GM18861 (cell line): ENCODE results near the gene TBC1D22A.

Source experiments
- ATAC-seq: cut with Tn5 transposase; IDR thresholded peaks from one replicate; pipeline ENCODE4 v1.9.1; 2021; ENCODE audit not compliant: unreplicated experiment

The TBC1D22A gene

DNA sequence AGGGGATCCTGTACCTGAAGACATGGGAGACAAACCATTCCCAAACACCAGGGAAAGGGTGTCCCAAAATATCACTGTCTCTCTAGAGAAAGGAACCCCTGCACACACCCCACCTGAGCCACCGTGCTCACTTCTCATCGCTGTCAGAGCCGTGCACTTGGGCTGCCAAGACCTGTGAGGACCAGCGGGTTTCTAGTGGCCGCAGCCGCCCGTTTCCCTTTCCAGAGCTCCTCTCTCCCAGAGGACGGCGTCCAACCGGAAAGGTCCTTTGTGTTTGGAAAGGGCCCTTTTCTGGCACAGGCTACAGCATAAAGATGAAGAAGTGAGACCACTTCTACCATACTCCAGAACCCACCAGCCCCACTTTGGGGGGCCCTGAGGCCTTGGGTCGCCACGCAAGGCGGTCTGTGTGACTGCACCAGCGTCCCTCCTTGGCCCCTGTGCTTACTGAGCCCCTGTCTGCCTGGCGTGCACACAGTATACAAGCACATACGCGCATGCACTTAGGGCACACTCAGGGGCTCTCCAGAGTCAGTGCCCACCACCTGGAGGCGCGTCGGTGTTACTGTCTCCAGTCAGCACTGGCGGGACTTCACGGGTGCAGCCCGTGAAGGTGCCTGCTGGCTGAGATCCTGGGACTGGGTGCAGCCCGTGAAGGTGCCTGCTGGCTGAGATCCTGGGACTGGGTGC lies 381.8 kb downstream of the TBC1D22A start:
- ATAC-seq, result no peak

DNA sequence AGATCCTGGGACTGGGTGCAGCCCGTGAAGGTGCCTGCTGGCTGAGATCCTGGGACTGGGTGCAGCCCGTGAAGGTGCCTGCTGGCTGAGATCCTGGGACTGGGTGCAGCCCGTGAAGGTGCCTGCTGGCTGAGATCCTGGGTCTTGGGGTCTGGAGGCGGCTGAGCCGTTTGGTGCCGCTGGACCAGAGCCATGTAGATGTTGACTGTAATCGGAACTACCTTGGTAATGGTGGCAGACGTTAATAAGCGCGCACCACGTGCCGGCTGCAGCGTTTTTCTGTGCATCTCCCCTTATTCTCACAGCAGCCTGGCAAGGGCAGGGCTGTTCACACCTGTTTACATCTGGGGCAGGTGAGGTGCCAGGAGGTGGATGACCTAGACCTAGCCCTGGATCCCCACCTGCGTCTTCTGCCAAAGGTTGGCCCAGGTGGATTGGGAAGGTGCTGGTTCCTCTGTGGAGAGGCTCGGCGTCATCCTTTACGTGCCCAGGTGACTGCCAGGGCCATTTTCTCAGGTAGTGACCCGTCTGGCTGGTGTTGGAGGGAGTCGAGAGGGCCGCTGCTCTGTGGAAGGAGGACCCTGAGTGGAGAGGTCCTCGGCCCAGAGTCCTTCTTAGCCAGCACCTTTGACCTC lies 382.5 kb downstream of the TBC1D22A start:
- no peak for ATAC-seq

DNA sequence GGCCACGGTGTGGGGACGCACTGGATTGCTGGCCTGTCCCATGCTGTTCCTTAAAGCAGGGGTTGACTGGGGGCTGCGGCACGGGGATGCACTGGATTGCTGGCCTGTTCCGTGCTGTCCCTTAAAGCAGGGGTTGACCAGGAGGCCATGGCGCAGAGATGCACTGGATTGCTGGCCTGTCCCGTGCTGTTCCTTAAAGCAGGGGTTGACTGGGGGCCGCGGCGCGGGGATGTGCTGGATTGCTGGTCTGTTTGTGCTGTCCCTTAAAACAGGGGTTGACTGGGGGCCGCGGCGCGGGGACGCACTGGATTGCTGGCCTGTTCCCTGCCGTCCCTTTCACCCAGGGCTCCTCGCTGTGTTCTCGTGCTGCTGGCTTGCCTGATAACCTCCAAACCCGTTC lies 383.4 kb downstream of the TBC1D22A start:
- ATAC-seq, result no peak

DNA sequence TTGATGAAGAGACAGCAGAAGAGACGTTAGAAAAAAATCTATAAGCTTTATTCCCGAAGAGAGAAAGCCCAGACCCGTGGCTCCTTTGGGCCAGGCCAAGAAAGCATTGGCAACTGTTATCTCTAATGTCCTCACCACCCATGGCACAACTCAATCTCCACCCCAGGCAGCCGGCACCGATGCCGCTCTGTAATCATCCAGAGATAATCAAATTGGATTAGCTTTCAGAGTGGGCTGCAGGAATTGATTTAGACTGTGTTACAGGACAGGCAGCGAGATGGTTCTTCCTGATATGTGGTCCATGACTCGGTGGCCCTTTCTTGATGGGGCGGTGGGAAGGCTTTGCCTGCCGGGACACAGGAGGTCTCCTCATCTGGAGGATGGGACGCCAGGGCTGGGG lies 383.9 kb downstream of the TBC1D22A start:
- no peak for ATAC-seq

DNA sequence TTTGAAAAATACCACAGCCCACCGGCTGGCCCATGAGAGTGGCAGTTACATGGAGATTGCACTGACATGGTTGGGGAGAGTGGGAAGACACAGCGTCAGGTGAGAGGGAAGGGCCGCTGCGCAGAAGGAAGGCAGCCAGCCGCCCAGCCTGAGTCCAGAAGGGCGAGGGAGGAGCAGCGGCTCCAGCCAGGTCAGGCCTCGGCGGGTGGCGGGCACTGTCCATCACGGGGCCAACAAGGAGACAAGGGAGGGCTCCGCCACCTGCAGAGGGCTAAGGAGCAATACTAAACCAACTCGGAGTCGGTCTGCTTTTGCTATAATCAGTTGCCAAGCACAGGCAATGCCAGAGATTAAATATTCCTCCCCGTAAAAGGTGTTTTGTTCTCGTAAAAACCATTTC lies 384.5 kb downstream of the TBC1D22A start:
- ATAC-seq, result no peak

DNA sequence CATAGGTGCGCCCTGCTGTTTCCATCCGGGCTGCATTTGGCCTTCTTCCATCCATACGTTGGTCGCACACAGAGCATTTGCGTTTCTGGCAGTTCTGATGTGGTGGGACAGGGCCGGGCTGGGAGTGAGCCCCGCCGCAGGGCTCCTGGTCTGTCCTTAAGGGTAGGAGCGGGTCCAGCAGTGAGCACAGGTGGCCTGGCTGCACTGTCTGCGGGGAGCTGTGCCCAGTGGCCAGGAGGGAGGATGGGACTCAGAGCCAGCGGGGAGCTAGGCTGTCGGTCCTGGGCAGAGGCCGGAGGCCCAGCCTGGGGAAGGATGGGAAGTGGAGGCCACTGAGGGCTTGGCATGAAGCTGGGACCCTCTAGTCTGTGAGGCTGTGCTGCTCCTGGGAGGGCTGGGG lies 385.1 kb downstream of the TBC1D22A start:
- no peak for ATAC-seq

DNA sequence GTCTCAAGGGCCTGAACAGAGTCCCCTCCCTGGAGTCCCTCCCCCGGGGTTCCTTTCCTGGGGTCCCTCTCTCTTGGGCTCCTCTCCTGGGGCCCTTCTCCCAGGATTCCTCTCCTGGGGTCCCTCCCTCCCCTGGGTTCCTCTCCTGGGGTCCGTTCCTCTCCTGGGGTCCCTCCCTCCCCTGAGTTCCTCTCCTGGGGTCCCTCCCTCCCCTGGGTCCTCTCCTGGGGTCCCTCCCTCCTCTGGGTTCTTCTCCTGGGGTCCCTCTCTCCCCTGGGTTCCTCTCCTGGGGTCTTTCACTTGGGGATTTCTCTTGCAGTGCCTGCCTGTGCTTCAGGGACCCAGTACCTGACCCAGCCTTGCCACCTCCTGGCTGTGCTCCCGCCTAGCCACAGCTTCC lies 386.1 kb downstream of the TBC1D22A start:
- no peak for ATAC-seq

DNA sequence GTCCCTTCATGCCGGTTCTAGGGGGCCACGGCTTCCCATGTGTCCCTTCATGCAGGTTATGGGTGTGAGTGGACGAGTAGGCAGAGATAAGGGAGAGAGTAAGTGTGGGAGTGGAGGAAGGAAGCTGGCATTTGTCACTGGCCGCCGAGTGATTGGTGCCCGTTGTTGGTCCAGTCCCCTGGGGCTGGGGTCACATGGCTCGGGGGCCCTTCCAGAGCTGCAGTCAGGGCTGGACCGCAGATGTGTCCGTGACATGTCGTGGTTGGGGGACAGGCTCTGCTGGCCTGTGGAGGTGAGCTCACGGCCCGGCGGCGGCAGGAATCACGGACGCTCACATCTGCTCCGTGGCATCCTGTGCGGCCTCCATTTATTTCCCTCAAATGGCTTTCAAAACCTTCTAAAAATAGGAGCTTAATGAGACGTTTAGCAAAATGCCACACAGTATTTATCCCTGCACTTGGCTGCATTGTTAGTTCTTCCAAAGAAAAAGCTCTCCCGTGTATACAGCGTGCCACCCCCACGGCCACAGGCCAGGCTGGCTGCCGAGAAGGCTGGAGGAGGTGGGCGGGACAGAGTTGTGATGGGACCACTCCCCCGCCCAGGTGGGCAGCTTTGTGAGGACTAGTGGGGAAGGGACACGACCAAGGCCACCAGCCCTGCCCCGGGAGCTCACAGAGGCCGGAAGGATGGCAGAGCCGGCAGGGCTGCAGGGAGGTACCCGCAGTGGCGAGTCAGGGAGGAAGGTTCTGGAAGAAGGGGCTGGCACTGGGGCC lies 386.7 kb downstream of the TBC1D22A start:
- no peak for ATAC-seq

DNA sequence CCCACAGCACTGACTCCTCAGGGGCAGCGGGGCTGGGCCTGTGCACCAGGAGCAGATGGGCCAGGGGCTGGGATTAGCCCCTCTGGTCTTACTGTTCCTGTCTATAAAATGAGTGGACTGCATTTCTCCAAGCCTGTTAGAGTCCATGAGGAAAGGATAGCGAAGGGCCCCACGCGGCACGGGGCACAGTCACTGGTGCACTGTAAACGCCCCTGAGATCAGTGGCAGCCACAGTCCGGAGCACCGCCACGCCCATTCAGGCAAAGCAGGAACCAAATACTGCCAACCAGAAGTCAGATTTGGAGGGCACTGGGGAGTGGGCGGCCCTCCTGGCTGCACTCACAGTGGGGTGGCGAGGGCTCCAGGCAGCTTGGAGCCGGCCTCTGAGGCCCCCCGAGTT lies 387.5 kb downstream of the TBC1D22A start:
- ATAC-seq, result no peak

DNA sequence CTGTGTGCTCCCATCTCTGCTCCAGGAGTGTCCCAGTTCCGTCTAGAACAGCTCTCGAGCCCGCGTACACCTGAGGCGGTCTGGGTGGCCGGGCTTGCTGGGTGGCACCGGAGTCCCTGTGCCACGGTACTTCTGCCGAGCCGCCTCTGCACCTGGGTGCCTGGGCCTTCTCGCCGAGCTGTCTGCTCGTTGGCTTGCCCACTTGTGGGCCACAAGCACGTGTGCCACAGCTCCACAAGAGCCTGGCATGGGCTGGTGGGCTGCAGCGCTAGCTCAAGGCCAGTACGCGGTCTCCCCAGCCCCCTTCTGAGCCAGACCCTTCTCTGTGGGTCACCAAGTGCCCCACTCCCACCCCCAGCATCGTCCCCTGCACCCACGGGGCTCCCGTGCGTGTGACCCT lies 388.0 kb downstream of the TBC1D22A start:
- ATAC-seq, result no peak

DNA sequence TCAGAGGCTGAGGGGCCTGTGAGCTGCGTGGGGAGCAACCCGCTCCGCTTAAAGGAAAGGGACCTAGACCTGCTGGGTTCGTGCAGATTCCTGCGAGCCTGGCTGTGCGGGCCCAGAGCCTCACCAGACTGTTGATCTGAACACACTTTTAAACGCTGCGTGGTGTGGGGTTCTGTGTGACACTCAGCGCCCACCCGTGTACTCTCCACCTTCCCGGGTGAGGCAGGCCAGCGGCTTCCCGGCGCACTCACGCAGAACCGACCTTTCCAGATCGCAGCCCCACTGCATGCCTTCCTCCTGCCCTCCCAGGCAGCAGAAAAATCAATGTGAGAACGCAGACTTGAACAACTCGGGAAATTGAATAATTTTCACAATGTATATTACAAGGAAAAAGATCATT lies 388.6 kb downstream of the TBC1D22A start:
- ATAC-seq, result no peak

DNA sequence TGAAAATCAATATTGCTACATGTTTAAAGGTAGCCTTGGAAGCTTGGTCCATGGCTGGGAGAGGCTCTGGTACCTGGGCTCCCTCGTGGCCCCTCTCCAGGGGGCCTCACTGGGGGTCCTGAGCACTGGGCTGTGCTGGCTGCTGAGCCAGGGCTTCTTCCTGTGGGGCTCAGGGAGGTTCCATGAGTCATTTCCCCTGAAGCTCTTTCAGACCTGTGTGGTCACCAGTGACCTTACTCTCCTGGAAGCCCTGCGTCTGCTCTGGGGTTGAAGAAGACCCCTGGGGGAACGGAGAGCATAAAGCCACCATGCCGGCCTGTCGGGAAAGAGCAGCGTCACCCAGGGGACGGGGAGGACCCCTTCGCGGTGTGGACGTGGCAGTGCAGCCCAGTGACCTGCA lies 389.0 kb downstream of the TBC1D22A start:
- ATAC-seq, result no peak

DNA sequence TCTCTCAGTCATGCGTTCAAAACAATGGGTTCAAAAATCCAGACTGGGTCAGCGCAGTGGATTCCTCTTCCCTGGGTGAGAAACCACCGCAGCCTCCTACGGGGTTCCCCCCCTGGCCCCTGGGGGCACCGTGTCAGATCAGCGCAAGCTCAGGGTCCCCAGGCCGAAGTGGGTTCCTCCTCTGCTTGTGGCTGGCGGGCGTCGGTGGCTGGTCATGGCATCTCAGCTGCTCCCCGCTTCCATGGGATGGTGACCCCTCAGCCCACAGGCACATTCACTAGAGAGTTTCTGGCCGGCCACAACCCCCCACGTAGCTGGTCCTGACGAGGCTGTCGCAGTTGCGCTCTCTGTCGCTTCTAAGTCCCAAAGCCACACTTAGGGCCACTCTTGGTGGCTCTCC lies 389.8 kb downstream of the TBC1D22A start:
- ATAC-seq, result no peak

DNA sequence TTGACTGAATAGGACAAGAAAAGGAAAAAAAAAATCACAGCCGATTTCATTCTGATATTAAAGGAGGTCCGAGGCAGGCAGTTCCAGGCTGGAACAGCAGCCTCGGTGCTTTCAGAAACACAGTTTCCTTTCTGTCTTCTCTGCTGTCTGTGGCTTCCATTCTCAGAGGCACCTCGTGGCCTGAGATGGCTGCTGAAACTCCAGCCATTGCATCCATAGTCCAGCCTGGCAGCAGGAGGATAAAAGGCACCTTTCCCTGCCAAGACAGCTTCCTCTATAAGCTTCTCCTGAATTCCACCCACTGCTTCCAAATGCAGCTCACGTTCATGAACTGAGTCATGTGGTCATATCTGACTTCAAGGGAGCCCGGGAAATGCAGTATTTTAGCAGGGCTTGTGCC lies 390.5 kb downstream of the TBC1D22A start:
- ATAC-seq, result no peak

DNA sequence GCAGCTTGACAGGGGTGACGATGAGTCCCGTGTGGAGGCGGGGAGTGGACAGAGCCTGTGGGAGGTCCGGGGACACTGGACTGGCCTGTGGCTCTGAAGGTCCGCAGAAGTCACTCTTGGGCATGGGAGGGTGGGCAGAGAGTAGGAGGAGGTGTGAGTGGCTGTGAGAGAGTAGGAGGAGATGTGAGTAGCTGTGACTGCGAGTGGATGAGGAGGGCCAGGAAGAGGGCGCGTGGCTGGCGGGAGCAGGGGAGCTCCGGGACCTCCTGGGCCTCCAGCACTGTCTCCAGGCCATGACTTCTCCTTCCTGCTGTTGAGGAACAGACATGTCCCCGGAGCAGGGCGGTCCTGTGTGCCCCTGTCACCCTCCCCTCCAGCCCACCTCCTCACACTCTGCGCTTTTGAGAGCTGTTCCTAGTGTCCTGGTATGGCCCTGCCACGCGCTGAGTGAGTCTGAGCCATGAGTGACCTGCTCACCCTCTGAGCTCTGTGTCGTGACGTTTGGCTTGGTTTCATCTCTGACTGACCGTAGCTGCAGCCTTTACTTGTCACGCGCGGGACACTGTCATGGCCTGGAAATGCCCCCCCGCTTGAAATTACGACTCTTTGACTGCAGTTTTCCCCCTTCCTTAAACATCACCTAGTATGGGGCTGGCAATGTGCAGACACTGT lies 391.5 kb downstream of the TBC1D22A start:
- ATAC-seq, result no peak

DNA sequence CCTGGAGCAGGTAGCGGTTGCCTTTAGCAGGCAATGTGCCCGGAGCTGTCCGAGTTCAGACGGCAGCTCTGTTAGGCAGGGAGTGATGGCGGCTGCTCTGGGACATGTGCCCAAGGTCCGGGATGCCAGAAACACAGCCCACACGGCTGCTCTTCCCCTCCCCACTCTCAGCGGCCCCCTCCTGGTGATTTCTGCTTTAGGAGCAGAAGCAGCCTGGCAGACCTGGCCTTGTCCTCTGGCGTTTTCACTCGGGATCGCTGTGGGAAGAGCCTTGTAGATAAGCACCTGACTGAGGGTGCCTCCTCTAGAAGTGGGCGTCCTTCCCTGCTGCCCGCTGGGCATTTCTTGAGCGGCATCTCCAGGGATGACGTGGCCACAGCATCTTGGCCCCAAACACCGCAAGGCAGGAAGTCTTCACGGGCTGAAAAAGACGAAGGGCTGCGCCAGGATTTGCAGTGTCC lies 392.2 kb downstream of the TBC1D22A start:
- no peak for ATAC-seq

DNA sequence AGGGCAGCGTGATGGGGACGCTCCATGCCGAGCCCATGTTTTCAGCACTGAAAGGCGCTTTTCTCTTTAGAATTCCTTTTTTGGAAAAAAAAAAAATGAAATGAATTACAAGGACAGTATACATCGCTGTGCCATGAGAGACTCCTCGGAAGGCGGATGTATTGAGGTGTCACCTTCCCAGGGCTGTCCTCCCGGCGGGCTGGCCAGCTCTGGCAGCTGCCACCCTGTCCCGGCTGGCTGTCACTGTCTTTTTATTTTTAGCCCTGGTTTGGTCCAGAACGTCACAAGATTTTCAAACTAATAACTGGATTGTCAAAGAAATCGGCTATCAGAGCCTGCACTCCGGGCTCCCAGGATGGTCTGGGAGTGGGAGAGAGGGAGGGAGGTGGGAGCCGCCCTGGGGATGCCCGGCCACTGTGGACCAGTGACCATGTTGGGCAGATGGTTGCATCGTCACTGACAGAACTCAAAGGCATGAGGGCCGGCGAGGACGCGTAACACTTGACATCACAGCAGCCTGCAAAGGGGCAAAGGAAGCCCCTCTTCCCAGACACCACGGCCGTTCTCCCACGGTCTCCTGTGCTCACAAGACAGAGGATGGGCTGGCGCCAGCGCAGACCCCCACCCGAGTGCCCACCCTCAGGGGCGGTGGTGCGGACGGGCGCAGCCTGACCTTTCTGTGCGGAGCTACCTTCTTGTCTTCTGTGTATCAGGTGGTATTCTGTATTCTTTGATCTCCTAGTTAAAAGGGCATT lies 392.9 kb downstream of the TBC1D22A start:
- ATAC-seq, result no peak

DNA sequence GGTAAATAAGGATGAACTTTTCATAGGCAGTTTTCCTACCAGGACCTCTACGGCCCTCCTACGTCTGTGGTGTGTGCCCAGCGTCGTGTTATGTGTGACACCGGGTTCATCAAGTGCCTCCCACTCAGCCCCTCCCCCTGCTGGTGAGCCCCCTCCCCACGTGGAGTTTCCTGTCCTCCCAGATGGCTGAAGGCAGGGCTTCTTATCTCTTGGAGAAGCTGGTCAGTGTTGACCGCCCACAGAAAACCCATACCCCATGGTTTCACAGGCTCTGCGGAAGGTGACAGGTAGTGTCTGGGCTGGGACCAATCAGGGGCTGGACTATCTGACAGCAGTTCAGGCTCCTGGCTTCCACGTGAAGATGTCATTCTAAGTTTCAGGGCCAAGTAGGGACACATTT lies 393.5 kb downstream of the TBC1D22A start:
- no peak for ATAC-seq

DNA sequence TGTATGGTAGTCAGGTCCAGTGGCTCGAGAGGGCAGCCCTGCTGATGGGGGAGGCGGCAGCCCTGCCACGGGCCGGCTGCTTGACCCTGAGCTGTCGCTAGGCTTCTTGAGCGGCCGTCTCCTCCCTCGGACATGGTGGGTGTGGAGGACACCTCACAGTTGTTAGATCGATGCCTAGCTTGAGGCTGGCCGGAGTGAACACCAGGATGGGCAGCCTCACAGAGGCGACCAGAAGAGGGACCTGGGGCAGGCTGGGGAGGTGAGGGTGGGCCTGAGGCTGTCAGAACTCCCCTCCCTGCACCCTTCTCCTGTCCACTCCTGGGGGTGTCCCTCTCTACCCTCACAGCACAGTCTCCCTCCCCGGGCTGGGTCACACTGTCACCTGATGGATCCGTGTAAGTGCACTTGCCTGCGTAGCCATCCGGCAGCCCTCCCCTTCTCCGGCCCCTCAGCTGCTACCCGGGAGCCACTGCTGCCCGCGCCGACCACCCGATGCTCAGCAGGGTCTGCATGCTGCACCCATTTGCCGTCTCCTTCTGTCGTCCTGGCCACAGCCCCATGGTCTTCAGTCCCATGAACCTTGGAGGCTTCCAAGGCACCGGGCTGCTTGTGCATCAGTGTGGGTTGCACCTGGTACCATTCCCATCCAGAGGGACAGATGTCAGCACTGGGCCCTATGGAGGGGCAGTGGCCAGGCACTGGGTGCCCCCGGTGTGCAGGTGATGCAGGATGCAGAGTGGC lies 394.1 kb downstream of the TBC1D22A start:
- ATAC-seq, result no peak

DNA sequence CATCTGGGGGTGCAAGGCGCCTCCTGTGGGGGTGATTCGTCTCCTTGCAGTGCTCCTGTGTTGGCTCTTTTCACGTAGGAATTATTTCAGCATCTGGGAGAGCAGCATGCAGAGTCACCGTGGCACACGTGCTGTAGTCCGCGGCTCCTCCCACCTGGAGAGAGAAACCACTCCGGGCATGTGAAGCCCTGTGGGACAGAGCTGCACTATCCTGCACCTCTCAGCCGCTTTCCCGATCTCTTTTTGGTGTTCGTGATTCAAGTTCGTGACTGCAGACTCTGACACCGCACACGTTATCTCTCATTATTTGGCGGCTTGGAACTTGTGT lies 394.6 kb downstream of the TBC1D22A start:
- no peak for ATAC-seq
